Liver (tissue), 2 donors: ENCODE measurements around the gene RNF111.

Experiments
- GABPA ChIP-seq, 2 donors: IDR thresholded peaks in 1 of 2; conservative IDR thresholded peaks in 1 of 2; 2 replicates each; pipeline ENCODE4 v1.6.1; 2016; ENCODE audit warnings: antibody characterized with exemption in 2 of 2, mild to moderate bottlenecking in 1 of 2, moderate library complexity in 1 of 2
- RAD21 ChIP-seq, 2 donors: IDR thresholded peaks; 2 replicates each; pipeline ENCODE4 v1.6.1; 2016; ENCODE audit warnings: antibody characterized with exemption in 2 of 2, mild to moderate bottlenecking in 2 of 2
- TF ChIP-seq, protein P1 (sequence below): IDR thresholded peaks from 2 replicates; pipeline ENCODE4 v1.6.1; 2016; ENCODE audit warnings: antibody characterized with exemption, mild to moderate bottlenecking
- donor health status: healthy.

DNA sequence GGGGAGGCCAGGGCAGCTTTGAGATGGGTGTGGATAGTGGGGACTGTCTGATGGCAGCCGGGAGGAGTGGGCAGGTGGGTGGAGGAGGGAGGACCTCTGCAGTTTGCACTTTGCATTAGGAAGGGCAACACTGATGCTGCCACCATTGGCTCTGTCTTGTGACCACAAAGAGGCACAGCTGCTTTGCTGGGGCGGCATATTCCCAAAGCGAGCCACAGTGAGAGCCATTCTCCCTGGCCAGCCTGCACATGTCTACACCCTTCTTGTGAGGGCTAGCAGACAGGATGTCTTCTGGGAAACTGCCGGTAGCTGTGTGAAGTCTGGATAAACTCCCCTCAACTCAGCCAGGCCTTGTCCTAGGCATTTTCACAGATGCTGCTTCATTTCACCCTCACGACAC is 155.8 kb downstream of the RNF111 start:
- TF ChIP-seq RAD21 (IDR thresholded peaks at IDR 0.05) (no peak), GABPA (IDR thresholded peaks at IDR 0.05 in 1 of 2, conservative IDR thresholded peaks at IDR 0.05 in 1 of 2) (no peak)
- TF ChIP-seq, protein P1, sequence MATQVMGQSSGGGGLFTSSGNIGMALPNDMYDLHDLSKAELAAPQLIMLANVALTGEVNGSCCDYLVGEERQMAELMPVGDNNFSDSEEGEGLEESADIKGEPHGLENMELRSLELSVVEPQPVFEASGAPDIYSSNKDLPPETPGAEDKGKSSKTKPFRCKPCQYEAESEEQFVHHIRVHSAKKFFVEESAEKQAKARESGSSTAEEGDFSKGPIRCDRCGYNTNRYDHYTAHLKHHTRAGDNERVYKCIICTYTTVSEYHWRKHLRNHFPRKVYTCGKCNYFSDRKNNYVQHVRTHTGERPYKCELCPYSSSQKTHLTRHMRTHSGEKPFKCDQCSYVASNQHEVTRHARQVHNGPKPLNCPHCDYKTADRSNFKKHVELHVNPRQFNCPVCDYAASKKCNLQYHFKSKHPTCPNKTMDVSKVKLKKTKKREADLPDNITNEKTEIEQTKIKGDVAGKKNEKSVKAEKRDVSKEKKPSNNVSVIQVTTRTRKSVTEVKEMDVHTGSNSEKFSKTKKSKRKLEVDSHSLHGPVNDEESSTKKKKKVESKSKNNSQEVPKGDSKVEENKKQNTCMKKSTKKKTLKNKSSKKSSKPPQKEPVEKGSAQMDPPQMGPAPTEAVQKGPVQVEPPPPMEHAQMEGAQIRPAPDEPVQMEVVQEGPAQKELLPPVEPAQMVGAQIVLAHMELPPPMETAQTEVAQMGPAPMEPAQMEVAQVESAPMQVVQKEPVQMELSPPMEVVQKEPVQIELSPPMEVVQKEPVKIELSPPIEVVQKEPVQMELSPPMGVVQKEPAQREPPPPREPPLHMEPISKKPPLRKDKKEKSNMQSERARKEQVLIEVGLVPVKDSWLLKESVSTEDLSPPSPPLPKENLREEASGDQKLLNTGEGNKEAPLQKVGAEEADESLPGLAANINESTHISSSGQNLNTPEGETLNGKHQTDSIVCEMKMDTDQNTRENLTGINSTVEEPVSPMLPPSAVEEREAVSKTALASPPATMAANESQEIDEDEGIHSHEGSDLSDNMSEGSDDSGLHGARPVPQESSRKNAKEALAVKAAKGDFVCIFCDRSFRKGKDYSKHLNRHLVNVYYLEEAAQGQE: no peak
